PC-9 (cell line): ENCODE measurements around the gene PERCC1.

Source experiments
- EZH2 ChIP-seq: fragments of 200-600 bp; sonication (generic); IDR thresholded peaks from 2 replicates; pipeline ENCODE4 v1.8.0; 2017; ENCODE audit warnings: antibody characterized with exemption, low read depth
- TF ChIP-seq, protein P1 (sequence below): fragments of 200-600 bp; sonication (generic); conservative IDR thresholded peaks from 2 replicates; pipeline ENCODE4 v1.6.1; 2017; ENCODE audit warnings: mixed run types, antibody characterized with exemption, mild to moderate bottlenecking, moderate library complexity

DNA sequence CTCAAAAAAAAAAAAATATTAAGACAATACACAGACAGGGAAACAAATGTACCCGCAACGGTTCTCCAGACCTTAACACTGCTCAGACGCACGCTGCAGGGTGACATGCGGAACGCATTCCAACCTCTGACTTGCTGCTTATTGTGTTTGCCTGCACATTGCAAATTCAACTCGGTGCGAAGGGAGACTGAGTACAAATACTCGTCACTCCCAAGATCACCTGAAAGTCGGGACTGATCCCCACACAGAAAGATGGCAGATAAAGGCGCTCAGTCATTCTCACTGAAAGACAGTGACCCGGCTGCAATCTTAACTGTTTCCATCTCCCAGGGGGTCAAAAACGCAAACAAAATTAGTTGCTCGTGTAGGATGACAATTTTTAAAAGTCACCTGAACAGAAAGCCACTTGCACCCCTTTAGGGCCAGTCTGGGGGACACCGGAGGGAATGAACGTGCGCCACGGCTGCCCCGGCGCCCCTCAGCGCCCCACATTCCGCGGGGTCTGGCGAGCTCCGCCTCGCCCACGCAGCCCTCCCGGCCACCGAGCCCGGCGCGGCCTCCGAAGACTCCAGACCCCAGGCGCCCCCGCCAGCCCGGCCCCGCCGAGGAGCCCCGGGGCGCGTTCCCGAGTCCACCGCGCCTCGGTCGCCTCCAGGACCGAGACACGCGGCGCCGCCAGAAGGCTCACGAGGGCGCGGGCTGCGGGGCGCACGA lies 43.4 kb downstream of the PERCC1 start:
- TF ChIP-seq, protein P1, sequence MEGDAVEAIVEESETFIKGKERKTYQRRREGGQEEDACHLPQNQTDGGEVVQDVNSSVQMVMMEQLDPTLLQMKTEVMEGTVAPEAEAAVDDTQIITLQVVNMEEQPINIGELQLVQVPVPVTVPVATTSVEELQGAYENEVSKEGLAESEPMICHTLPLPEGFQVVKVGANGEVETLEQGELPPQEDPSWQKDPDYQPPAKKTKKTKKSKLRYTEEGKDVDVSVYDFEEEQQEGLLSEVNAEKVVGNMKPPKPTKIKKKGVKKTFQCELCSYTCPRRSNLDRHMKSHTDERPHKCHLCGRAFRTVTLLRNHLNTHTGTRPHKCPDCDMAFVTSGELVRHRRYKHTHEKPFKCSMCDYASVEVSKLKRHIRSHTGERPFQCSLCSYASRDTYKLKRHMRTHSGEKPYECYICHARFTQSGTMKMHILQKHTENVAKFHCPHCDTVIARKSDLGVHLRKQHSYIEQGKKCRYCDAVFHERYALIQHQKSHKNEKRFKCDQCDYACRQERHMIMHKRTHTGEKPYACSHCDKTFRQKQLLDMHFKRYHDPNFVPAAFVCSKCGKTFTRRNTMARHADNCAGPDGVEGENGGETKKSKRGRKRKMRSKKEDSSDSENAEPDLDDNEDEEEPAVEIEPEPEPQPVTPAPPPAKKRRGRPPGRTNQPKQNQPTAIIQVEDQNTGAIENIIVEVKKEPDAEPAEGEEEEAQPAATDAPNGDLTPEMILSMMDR: no peak
- TF ChIP-seq EZH2: no peak
